ENCODE data around the gene TCAF1. TPM values are rescaled to one million over a fixed set of nuclear protein-coding genes. Genes with fewer than 3 reads are reported as not detected.

TCAF1 gene
- total and polyA plus RNA-seq, 2 of the 4 experiments (the other 2 are of a cell fraction): 39.3 to 91.8 TPM

- Histone ChIP-seq H4K5ac (ENCODE audit: low read depth, low read length) (peak overlapping the region; percentile 37; the same call in 1 of the 2 replicates), H4K20me1 (ENCODE audit: insufficient read depth, low read length) (no peaks in the 10 kb centered on the region; the same call in 1 of the 2 replicates), H3K23ac (ENCODE audit: low read depth, low read length) (no peak overlapping the region), H2BK5ac (ENCODE audit: low read depth, low read length, poor library complexity, severe bottlenecking) (no peak overlapping the region), H3K9me1 (ENCODE audit: insufficient read depth, low read length) (peaks cover 2% of the 10 kb centered on the region; the same call in 1 of the 2 replicates), H2AK5ac (ENCODE audit: low read depth, low read length) (no peak overlapping the region), H3K27me3 (ENCODE audit: control insufficient read depth, insufficient read depth, low read length) (no peaks in the 10 kb centered on the region), H2BK20ac (ENCODE audit: low read depth, low read length) (no peak overlapping the region), H4K8ac (ENCODE audit: low read depth in 2 of 2, low read length in 2 of 2) (0 out of 4 replicates have a peak overlapping the region, but pooled peaks of 1 of the 2 experiments have one; percentile 38), H3K9me3 (ENCODE audit: control insufficient read depth, insufficient read depth, low read length) (no peaks in the 10 kb centered on the region), H3K79me1 (ENCODE audit: low read depth in 1 of 2, low read length in 2 of 2) (peaks cover 28 to 46% of the 10 kb centered on the region in 2 experiments), H4K91ac (ENCODE audit: insufficient read depth, low read depth, low read length) (peak overlapping the region; percentile 39; the same call in 1 of the 2 replicates), H3K4ac (ENCODE audit: low read depth, low read length) (no peak overlapping the region), H3K56ac (ENCODE audit: extremely low read depth, insufficient read depth, low read length) (no peak overlapping the region), H3K27ac (ENCODE audit: insufficient read depth, low read length) (0 out of 2 replicates have a peak overlapping the region, but pooled peaks have one; percentile 33), H2BK120ac (ENCODE audit: low read depth, low read length) (no peak overlapping the region), H2BK15ac (ENCODE audit: low read depth, low read length) (no peak overlapping the region), H3K14ac (replicated peaks; ENCODE audit: low read depth, low read length) (no peak overlapping the region), H3K36me3 (ENCODE audit: control insufficient read depth, insufficient read depth, low read length) (peaks cover 3% of the 10 kb centered on the region; the same call in 1 of the 2 replicates), H3K9ac (ENCODE audit: low read depth, low read length) (no peak overlapping the region), H3K4me2 (ENCODE audit: low read depth, low read length) (peak overlapping the region; percentile 25), H2AK9ac (replicated peaks; ENCODE audit: low read depth, low read length, poor library complexity) (no peak overlapping the region), H3K18ac (ENCODE audit: low read depth, low read length) (no peak overlapping the region), H3K4me3 (ENCODE audit: insufficient read depth, low read depth, low read length) (no peak overlapping the region), H2AFZ (replicated peaks; ENCODE audit: low read length, poor library complexity) (no peak overlapping the region), H3K4me1 (ENCODE audit: control insufficient read depth, insufficient read depth, low read length) (peaks cover 9% of the 10 kb centered on the region)
- BruUV-seq (replicated peaks): no TSS peak
- no CpG with 5 or more reads among the region's 3 CpGs for WGBS, 2 experiments (ENCODE audit: extremely low coverage in 2 of 2, insufficient read length in 1 of 2)
- DNase-seq (no peak), ATAC-seq (ENCODE audit: low read depth) (no peak)
- TF ChIP-seq SMC3 (IDR thresholded peaks at IDR 0.05; ENCODE audit: low read depth, low read length) (no peak), MXI1 (IDR thresholded peaks at IDR 0.05; ENCODE audit: borderline replicate concordance, low read depth, low read length) (no peak), RAD21 (IDR thresholded peaks at IDR 0.05; ENCODE audit: low read length) (no peak), MAZ (IDR thresholded peaks at IDR 0.05; ENCODE audit: borderline replicate concordance, low read depth, low read length) (no peak), USF2 (IDR thresholded peaks at IDR 0.05; ENCODE audit: low read depth, low read length) (no peak), POLR2A (IDR thresholded peaks at IDR 0.05; ENCODE audit: low read depth, low read length) (no peak), BHLHE40 (IDR thresholded peaks at IDR 0.05; ENCODE audit: low read depth, low read length) (no peak), MAFK (IDR thresholded peaks at IDR 0.05; ENCODE audit: low read depth, low read length) (no peak), RFX5 (IDR thresholded peaks at IDR 0.05; ENCODE audit: low read depth, low read length) (no peak), RCOR1 (IDR thresholded peaks at IDR 0.05; ENCODE audit: insufficient replicate concordance, low read length) (no peak), ELK1 (IDR thresholded peaks at IDR 0.05; ENCODE audit: borderline replicate concordance, low read depth, low read length) (no peak), FOS (IDR thresholded peaks at IDR 0.05; ENCODE audit: low read depth, low read length) (no peak), CEBPB (IDR thresholded peaks at IDR 0.05; ENCODE audit: low read depth, low read length) (no peak), NFE2L2 (IDR thresholded peaks at IDR 0.05; ENCODE audit: low read depth, low read length) (no peak)
- TF ChIP-seq, protein P1, sequence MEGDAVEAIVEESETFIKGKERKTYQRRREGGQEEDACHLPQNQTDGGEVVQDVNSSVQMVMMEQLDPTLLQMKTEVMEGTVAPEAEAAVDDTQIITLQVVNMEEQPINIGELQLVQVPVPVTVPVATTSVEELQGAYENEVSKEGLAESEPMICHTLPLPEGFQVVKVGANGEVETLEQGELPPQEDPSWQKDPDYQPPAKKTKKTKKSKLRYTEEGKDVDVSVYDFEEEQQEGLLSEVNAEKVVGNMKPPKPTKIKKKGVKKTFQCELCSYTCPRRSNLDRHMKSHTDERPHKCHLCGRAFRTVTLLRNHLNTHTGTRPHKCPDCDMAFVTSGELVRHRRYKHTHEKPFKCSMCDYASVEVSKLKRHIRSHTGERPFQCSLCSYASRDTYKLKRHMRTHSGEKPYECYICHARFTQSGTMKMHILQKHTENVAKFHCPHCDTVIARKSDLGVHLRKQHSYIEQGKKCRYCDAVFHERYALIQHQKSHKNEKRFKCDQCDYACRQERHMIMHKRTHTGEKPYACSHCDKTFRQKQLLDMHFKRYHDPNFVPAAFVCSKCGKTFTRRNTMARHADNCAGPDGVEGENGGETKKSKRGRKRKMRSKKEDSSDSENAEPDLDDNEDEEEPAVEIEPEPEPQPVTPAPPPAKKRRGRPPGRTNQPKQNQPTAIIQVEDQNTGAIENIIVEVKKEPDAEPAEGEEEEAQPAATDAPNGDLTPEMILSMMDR (conservative IDR thresholded peaks at IDR 0.05; ENCODE audit: low read depth, low read length): no peak
- CTCF ChIA-PET: no interaction called here
- POLR2A ChIA-PET (ENCODE audit: unreplicated experiment): interaction anchor here (1.1 kb wide), 1 partner anchor 16 kb away, joined by 6 read pairs; the partner anchor contains the start of gene TCAF1
- dilution Hi-C loops (cut with HindIII; ENCODE audit: low sequenced_read_pairs, unreplicated experiment) (no loop called here), in situ Hi-C loops (cut with MboI; ENCODE audit: low sequenced_read_pairs) (loop anchor here (25.0 kb wide), 1 partner anchor 1324 kb away; no protein-coding TSS in a partner anchor), intact Hi-C loops (cut with micrococcal nuclease) (loop anchor here (1.0 to 10.0 kb wide), 2 partner anchors 15 to 129 kb away; no protein-coding TSS in a partner anchor)
Observed at GRCh38 chr7:143885951-143886350, 16.0 kb downstream of the TCAF1 start.
